ENCODE measurements around the gene RNF41. TPM values are rescaled to one million over a fixed set of nuclear protein-coding genes. Genes with fewer than 3 reads are reported as not detected.
A peak's percentile ranks its signal among the peaks of the same experiment; 100 is the strongest.
"Not testable (repeated sequence)": the region's sequence is repeated elsewhere in the genome, so short reads cannot be mapped to it uniquely, and the experiment has no call there.

The RNF41 gene
- total RNA-seq, 1 donor from 2014 or later = 38.5 TPM

GRCh38 chr12:56158029-56158925 lies 63.4 kb downstream of the RNF41 start, which contains the start of gene MYL6:
Gene MYL6 (plus strand): TSS chr12:56158359. CDS start chr12:56158402, 43 bp downstream.
- peak; percentile 92 for DNase-seq (ENCODE audit: low spot score)
- Mint-ChIP-seq H3K4me1 (ENCODE audit: low read depth) (peaks cover 54% of the 10 kb centered on the region), H3K9me3 (no peaks in the 10 kb centered on the region), H3K27ac (peak within 1 kb of the TSS; percentile 91), H3K27me3 (ENCODE audit: low read depth) (no peaks in the 10 kb centered on the region), H3K36me3 (ENCODE audit: low read depth) (peaks cover 68% of the 10 kb centered on the region), H3K4me3 (ENCODE audit: low read depth) (peak within 1 kb of the TSS; percentile 97)
- intact Hi-C loops (cut with micrococcal nuclease) = loop anchor here (1.0 to 5.0 kb wide), 4 partner anchors 31 to 954 kb away; partner anchors contain the start of genes SMARCC2, STAT6 and ZC3H10

GRCh38 chr12:56157201-56158028 lies 64.3 kb downstream of the RNF41 start:
- H3K36me3 Mint-ChIP-seq (ENCODE audit: low read depth) = peaks cover 60% of the 10 kb centered on the region
- no peaks in the 10 kb centered on the region for H3K27me3 Mint-ChIP-seq (ENCODE audit: low read depth)
- no peaks in the 10 kb centered on the region for H3K9me3 Mint-ChIP-seq
- H3K4me3 Mint-ChIP-seq (ENCODE audit: low read depth) = peak overlapping the region; percentile 97
- H3K27ac Mint-ChIP-seq = peak overlapping the region; percentile 91
- H3K4me1 Mint-ChIP-seq (ENCODE audit: low read depth) = peaks cover 58% of the 10 kb centered on the region
- DNase-seq (ENCODE audit: low spot score) = peak; percentile 61
- intact Hi-C loops (cut with micrococcal nuclease) = loop anchor here (1.0 to 5.0 kb wide), 4 partner anchors 31 to 955 kb away; partner anchors contain the start of genes SMARCC2, STAT6 and ZC3H10

- H3K9me3 Mint-ChIP-seq; DNase-seq (ENCODE audit: low spot score); H3K27me3 Mint-ChIP-seq (ENCODE audit: low read depth): not testable (repeated sequence)
- Mint-ChIP-seq H3K27ac (peak overlapping the region; percentile 91), H3K36me3 (ENCODE audit: low read depth) (peaks cover 52% of the 10 kb centered on the region), H3K4me1 (ENCODE audit: low read depth) (peaks cover 58% of the 10 kb centered on the region), H3K4me3 (ENCODE audit: low read depth) (peak overlapping the region; percentile 97)
- intact Hi-C loops (cut with micrococcal nuclease) = loop anchor here (5.0 kb wide), 1 partner anchor 956 kb away; the partner anchor contains the start of gene STAT6
These were observed 65.1 kb downstream of the RNF41 start for GRCh38 chr12:56156464-56157200.

- Mint-ChIP-seq H3K4me3 (ENCODE audit: low read depth) (peak overlapping the region; percentile 55), H3K4me1 (ENCODE audit: low read depth) (peaks cover 55% of the 10 kb centered on the region), H3K36me3 (ENCODE audit: low read depth) (peaks cover 39% of the 10 kb centered on the region), H3K27ac (peak overlapping the region; percentile 14), H3K27me3 (ENCODE audit: low read depth) (no peaks in the 10 kb centered on the region), H3K9me3 (no peaks in the 10 kb centered on the region)
- no peak for DNase-seq (ENCODE audit: low spot score)
- intact Hi-C loops (cut with micrococcal nuclease) = loop anchor here (5.0 kb wide), 1 partner anchor 957 kb away; the partner anchor contains the start of gene STAT6
These were observed 66.4 kb downstream of the RNF41 start for GRCh38 chr12:56155256-56155845.

GRCh38 chr12:56154818-56155217 lies 66.9 kb downstream of the RNF41 start:
- no peak for DNase-seq (ENCODE audit: low spot score)
- H3K4me3 Mint-ChIP-seq (ENCODE audit: low read depth) = no peak overlapping the region

GRCh38 chr12:56154246-56154771 lies 67.4 kb downstream of the RNF41 start:
- Mint-ChIP-seq H3K36me3 (ENCODE audit: low read depth) (peaks cover 29% of the 10 kb centered on the region), H3K4me3 (ENCODE audit: low read depth) (no peak overlapping the region), H3K9me3 (no peaks in the 10 kb centered on the region), H3K4me1 (ENCODE audit: low read depth) (peaks cover 50% of the 10 kb centered on the region), H3K27me3 (ENCODE audit: low read depth) (no peaks in the 10 kb centered on the region), H3K27ac (peak overlapping the region; percentile 35)
- no peak for DNase-seq (ENCODE audit: low spot score)
- intact Hi-C loops (cut with micrococcal nuclease) = loop anchor here (5.0 kb wide), 1 partner anchor 68 kb away; the partner anchor contains the start of genes NABP2 and RNF41

More at GRCh38 chr12:56154818-56155217, 66.9 kb downstream of the RNF41 start:
- intact Hi-C loops (cut with micrococcal nuclease) = loop anchor here (5.0 kb wide), 2 partner anchors 67 to 957 kb away; partner anchors contain the start of genes NABP2, RNF41 and STAT6
- peaks cover 54% of the 10 kb centered on the region for H3K4me1 Mint-ChIP-seq (ENCODE audit: low read depth)
- peak overlapping the region; percentile 14 for H3K27ac Mint-ChIP-seq
- no peaks in the 10 kb centered on the region for H3K9me3 Mint-ChIP-seq
- H3K27me3 Mint-ChIP-seq (ENCODE audit: low read depth) = no peaks in the 10 kb centered on the region
- H3K36me3 Mint-ChIP-seq (ENCODE audit: low read depth) = peaks cover 34% of the 10 kb centered on the region

- H3K4me3 Mint-ChIP-seq (ENCODE audit: low read depth) = peak overlapping the region; percentile 95
- H3K27me3 Mint-ChIP-seq (ENCODE audit: low read depth) = no peaks in the 10 kb centered on the region
- no peak overlapping the region for H3K27ac Mint-ChIP-seq
- DNase-seq (ENCODE audit: low spot score) = no peak
- H3K9me3 Mint-ChIP-seq = no peaks in the 10 kb centered on the region
- peaks cover 44% of the 10 kb centered on the region for H3K4me1 Mint-ChIP-seq (ENCODE audit: low read depth)
- peaks cover 23% of the 10 kb centered on the region for H3K36me3 Mint-ChIP-seq (ENCODE audit: low read depth)
- intact Hi-C loops (cut with micrococcal nuclease) = loop anchor here (2.0 to 5.0 kb wide), 2 partner anchors 39 to 69 kb away; partner anchors contain the start of genes NABP2 and RNF41
These were observed 68.0 kb downstream of the RNF41 start for GRCh38 chr12:56153678-56154065.

GRCh38 chr12:56152756-56153677 lies 68.7 kb downstream of the RNF41 start:
- H3K4me1 Mint-ChIP-seq (ENCODE audit: low read depth) = peaks cover 44% of the 10 kb centered on the region
- H3K27ac Mint-ChIP-seq = peak overlapping the region; percentile 98
- no peaks in the 10 kb centered on the region for H3K9me3 Mint-ChIP-seq
- no peak for DNase-seq (ENCODE audit: low spot score)
- no peaks in the 10 kb centered on the region for H3K27me3 Mint-ChIP-seq (ENCODE audit: low read depth)
- intact Hi-C loops (cut with micrococcal nuclease) = loop anchor here (1.0 to 5.0 kb wide), 4 partner anchors 27 to 69 kb away; partner anchors contain the start of genes NABP2, RNF41 and ZC3H10
- peaks cover 16% of the 10 kb centered on the region for H3K36me3 Mint-ChIP-seq (ENCODE audit: low read depth)
- H3K4me3 Mint-ChIP-seq (ENCODE audit: low read depth) = peak overlapping the region; percentile 95
